ENCODE measurements around the gene MYH4.

DNA sequence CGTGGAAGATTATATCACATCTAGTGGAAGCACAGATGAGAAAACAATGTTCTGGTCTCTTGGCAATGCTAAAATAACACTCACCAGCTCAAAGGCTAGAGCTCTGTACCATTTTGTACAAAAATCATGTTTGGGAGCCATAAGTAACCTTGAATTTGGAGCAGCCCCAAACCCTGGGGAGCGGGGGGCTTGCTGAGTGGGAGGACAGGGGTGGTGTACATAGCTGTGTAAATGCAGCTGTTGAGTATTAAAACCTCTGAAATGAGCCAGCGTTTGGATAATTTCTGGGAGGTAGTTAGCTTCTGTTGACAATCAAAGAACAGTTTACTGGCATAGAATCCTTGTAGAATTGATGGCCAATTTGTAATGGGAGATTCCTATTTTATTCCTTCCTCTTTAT, 51.9 kb downstream of the MYH4 start:
- TF ChIP-seq, protein P1, sequence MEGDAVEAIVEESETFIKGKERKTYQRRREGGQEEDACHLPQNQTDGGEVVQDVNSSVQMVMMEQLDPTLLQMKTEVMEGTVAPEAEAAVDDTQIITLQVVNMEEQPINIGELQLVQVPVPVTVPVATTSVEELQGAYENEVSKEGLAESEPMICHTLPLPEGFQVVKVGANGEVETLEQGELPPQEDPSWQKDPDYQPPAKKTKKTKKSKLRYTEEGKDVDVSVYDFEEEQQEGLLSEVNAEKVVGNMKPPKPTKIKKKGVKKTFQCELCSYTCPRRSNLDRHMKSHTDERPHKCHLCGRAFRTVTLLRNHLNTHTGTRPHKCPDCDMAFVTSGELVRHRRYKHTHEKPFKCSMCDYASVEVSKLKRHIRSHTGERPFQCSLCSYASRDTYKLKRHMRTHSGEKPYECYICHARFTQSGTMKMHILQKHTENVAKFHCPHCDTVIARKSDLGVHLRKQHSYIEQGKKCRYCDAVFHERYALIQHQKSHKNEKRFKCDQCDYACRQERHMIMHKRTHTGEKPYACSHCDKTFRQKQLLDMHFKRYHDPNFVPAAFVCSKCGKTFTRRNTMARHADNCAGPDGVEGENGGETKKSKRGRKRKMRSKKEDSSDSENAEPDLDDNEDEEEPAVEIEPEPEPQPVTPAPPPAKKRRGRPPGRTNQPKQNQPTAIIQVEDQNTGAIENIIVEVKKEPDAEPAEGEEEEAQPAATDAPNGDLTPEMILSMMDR (IDR thresholded peaks at IDR 0.05), result no peak
- TF ChIP-seq EP300 (IDR thresholded peaks at IDR 0.05) (no peak), HOXB5 (CRISPR knock-in tag; IDR thresholded peaks at IDR 0.05) (no peak), RAD21 (conservative IDR thresholded peaks at IDR 0.05 in 1 of 2, IDR thresholded peaks at IDR 0.05 in 1 of 2) (no peak), HDAC2 (IDR thresholded peaks at IDR 0.05) (no peak), SMC3 (IDR thresholded peaks at IDR 0.05) (no peak), JUNB (IDR thresholded peaks at IDR 0.05) (no peak), CEBPB (IDR thresholded peaks at IDR 0.05) (no peak), MAFK (IDR thresholded peaks at IDR 0.05; ENCODE audit: partially characterized antibody) (no peak)
- TF ChIP-seq, protein P2, sequence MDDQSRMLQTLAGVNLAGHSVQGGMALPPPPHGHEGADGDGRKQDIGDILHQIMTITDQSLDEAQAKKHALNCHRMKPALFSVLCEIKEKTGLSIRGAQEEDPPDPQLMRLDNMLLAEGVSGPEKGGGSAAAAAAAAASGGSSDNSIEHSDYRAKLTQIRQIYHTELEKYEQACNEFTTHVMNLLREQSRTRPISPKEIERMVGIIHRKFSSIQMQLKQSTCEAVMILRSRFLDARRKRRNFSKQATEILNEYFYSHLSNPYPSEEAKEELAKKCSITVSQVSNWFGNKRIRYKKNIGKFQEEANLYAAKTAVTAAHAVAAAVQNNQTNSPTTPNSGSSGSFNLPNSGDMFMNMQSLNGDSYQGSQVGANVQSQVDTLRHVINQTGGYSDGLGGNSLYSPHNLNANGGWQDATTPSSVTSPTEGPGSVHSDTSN (IDR thresholded peaks at IDR 0.05), result no peak
- TF ChIP-seq, protein P3, sequence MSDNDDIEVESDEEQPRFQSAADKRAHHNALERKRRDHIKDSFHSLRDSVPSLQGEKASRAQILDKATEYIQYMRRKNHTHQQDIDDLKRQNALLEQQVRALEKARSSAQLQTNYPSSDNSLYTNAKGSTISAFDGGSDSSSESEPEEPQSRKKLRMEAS (IDR thresholded peaks at IDR 0.05), result no peak
- TF ChIP-seq, protein P4, sequence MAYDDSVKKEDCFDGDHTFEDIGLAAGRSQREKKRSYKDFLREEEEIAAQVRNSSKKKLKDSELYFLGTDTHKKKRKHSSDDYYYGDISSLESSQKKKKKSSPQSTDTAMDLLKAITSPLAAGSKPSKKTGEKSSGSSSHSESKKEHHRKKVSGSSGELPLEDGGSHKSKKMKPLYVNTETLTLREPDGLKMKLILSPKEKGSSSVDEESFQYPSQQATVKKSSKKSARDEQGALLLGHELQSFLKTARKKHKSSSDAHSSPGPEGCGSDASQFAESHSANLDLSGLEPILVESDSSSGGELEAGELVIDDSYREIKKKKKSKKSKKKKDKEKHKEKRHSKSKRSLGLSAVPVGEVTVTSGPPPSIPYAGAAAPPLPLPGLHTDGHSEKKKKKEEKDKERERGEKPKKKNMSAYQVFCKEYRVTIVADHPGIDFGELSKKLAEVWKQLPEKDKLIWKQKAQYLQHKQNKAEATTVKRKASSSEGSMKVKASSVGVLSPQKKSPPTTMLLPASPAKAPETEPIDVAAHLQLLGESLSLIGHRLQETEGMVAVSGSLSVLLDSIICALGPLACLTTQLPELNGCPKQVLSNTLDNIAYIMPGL (CRISPR knock-in tag; IDR thresholded peaks at IDR 0.05; ENCODE audit: borderline replicate concordance), result no peak
